ENCODE measurements around the gene RASA2.

GRCh38 chr3:141498598-141499223, 11.9 kb downstream of the RASA2 start:
- TF ChIP-seq CTCF (IDR thresholded peaks at IDR 0.05; ENCODE audit: control extremely low read depth in 1 of 3, insufficient read depth in 1 of 3, low read depth in 1 of 3, low read length in 3 of 3) (no peak), MAFK (IDR thresholded peaks at IDR 0.05; ENCODE audit: low read depth, low read length) (no peak), GTF2F1 (IDR thresholded peaks at IDR 0.05; ENCODE audit: borderline replicate concordance, low read depth, low read length) (no peak), ASH2L (IDR thresholded peaks at IDR 0.05; ENCODE audit: low read length) (no peak), CHD1 (IDR thresholded peaks at IDR 0.05; ENCODE audit: low read depth, low read length) (no peak), ZNF274 (IDR thresholded peaks at IDR 0.05; ENCODE audit: borderline replicate concordance, extremely low read depth, low read length) (no peak), CHD7 (IDR thresholded peaks at IDR 0.05; ENCODE audit: insufficient replicate concordance, low read length) (no peak), YY1 (IDR thresholded peaks at IDR 0.05; ENCODE audit: low read depth, low read length) (no peak), TAF1 (IDR thresholded peaks at IDR 0.05; ENCODE audit: low read depth, low read length) (no peak), CBX8 (IDR thresholded peaks at IDR 0.05; ENCODE audit: borderline replicate concordance, low read depth, low read length) (no peak)

All from H1 (cell line).